ENCODE measurements around the gene FLYWCH2. TPM values are rescaled to one million over a fixed set of nuclear protein-coding genes. Genes with fewer than 3 reads are reported as not detected.

Gene FLYWCH2
- total RNA-seq, 1 experiment from 2014 or later: 33.7 TPM

GRCh38 chr16:2834968-2835367 is 48.0 kb upstream of the FLYWCH2 start:
- TF ChIP-seq POLR2A (IDR thresholded peaks at IDR 0.05; ENCODE audit: borderline replicate concordance, extremely low read depth, insufficient read depth, insufficient read length) (no peak), MAX (IDR thresholded peaks at IDR 0.05) (no peak), ELF1 (IDR thresholded peaks at IDR 0.05; ENCODE audit: borderline replicate concordance, low read depth) (no peak), SIN3A (IDR thresholded peaks at IDR 0.05; ENCODE audit: low read depth) (no peak), FOSL1 (IDR thresholded peaks at IDR 0.05; ENCODE audit: low read depth) (no peak), EZH2 (IDR thresholded peaks at IDR 0.05) (no peak), ZNF274 (IDR thresholded peaks at IDR 0.05; ENCODE audit: low read depth, low read length) (no peak), CBX3 (IDR thresholded peaks at IDR 0.05; ENCODE audit: low read depth) (no peak), SRF (IDR thresholded peaks at IDR 0.05; ENCODE audit: low read depth) (no peak), TCF7L2 (IDR thresholded peaks at IDR 0.05; ENCODE audit: borderline replicate concordance, extremely low read depth, insufficient read depth, insufficient read length) (no peak), REST (IDR thresholded peaks at IDR 0.05; ENCODE audit: low read depth) (no peak), CEBPB (IDR thresholded peaks at IDR 0.05; ENCODE audit: low read depth) (no peak), ZFX (IDR thresholded peaks at IDR 0.05) (no peak)
- ChIA-PET RAD21 (ENCODE audit: low non-redundant PET in 1 of 2, low total read pairs in 2 of 2, uncharacterized antibody in 2 of 2, unreplicated experiment in 2 of 2) (no interaction called here), CTCF (no interaction called here), POLR2A (no interaction called here)
- H3K27me3 ChIP-seq (ENCODE audit: insufficient read depth, low read length): no peaks in the 10 kb centered on the region
- no peaks in the 10 kb centered on the region for H3K36me3 ChIP-seq (ENCODE audit: control insufficient read depth in 1 of 2, insufficient read depth in 2 of 2, low read length in 2 of 2)
- ATAC-seq: no peak
- peak overlapping the region in 1 of 2 experiments; percentile 59; a peak in 2 of 4 replicates for H3K4me3 ChIP-seq (replicated peaks in 1 of 2; ENCODE audit: low read depth in 1 of 2, low read length in 2 of 2)
- no peak overlapping the region for H2AFZ ChIP-seq (ENCODE audit: low read depth, low read length, poor library complexity, severe bottlenecking)
- no TSS peak for BruUV-seq (replicated peaks)
- no peak for DNase-seq (ENCODE audit: low read depth, low spot score)
- no peaks in the 10 kb centered on the region for H3K79me2 ChIP-seq (ENCODE audit: insufficient read depth, low read length)
- no peaks in the 10 kb centered on the region for H3K9me2 ChIP-seq (ENCODE audit: insufficient read depth)
- intact Hi-C loops (cut with micrococcal nuclease): no loop called here
- H3K27ac ChIP-seq (ENCODE audit: low read depth, low read length): peak overlapping the region; percentile 99
- no peaks in the 10 kb centered on the region for H4K20me1 ChIP-seq (ENCODE audit: insufficient read depth)
- H3K4me1 ChIP-seq (ENCODE audit: control insufficient read depth in 1 of 2, insufficient read depth in 2 of 2, low read length in 2 of 2): peaks cover 20 to 49% of the 10 kb centered on the region in 2 experiments
- H3K4me2 ChIP-seq (ENCODE audit: low read length): peak overlapping the region; percentile 91
- peak overlapping the region; percentile 80 for H3K9ac ChIP-seq (ENCODE audit: low read length)
- no peaks in the 10 kb centered on the region for H3K9me3 ChIP-seq (ENCODE audit: control insufficient read depth in 1 of 2, insufficient read depth in 1 of 2, low read depth in 1 of 2, low read length in 2 of 2)
